Omental fat pad (tissue), 4 donors: ENCODE measurements around the gene HTATSF1. TPM values are rescaled to one million over a fixed set of nuclear protein-coding genes. Genes with fewer than 3 reads are reported as not detected.

Experiments
- ATAC-seq: fragments of 150-250 bp; one replicate; pipeline ENCODE4 v1.9.1; 2016; ENCODE audit warnings: mild to moderate bottlenecking, moderate library complexity; ENCODE audit not compliant: low FRiP score
- DNase-seq: peaks from one replicate; pipeline ENCODE4 v3.0.0-alpha.2; 2019; ENCODE audit warnings: low spot score
- total RNA-seq, 4 donors: library from RNA; depleted of rRNA; stranded (reverse); fragments of >200 nt; gene quantifications; one replicate each; pipeline ENCODE4 v1.1.0, GENCODE V29; 2016
- TF ChIP-seq, protein P1 (sequence below), 3 donors: fragments of 450-650 bp; IDR thresholded peaks; one replicate each; pipeline ENCODE4 v1.5.1; 2016 to 2017; ENCODE audit warnings: antibody characterized with exemption in 3 of 3, mild to moderate bottlenecking in 3 of 3, moderate library complexity in 2 of 3

Gene HTATSF1
- total RNA-seq, 4 donors from 2014 or later, result 42.6 to 55.7 (median 49.2) TPM

DNA sequence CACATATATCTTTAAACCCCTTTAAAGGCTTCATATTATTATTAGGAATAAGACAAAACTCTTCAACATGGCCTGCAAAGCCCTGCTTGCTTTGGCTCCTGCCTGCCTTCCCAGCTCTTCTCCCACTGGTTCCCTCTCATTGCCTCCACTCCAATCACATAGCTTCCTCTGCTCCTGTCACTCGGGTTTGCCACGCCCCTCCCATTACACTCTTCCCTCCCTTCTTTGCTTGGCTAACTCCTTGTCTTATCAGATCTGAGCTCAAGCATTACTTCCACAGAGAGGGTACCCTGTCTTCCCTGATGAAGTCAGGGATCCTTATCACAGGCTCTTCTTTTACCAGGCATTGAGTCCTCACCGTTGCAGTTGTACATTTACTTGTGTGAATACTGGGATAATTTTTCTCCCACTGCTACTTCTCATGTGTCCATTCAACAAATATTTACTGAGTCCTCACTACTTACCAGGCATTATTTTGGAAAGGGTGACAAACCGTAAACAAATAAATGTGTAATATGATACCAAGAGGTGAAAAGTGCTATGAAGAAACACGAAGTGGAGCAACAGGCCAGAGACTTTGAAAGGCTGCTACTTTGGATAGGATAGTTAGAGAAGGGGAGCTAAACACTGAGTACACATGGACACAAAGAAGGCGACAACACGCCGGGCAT, 31.4 kb downstream of the HTATSF1 start:
- DNase-seq (no peak), ATAC-seq (no peak)
- TF ChIP-seq, protein P1, sequence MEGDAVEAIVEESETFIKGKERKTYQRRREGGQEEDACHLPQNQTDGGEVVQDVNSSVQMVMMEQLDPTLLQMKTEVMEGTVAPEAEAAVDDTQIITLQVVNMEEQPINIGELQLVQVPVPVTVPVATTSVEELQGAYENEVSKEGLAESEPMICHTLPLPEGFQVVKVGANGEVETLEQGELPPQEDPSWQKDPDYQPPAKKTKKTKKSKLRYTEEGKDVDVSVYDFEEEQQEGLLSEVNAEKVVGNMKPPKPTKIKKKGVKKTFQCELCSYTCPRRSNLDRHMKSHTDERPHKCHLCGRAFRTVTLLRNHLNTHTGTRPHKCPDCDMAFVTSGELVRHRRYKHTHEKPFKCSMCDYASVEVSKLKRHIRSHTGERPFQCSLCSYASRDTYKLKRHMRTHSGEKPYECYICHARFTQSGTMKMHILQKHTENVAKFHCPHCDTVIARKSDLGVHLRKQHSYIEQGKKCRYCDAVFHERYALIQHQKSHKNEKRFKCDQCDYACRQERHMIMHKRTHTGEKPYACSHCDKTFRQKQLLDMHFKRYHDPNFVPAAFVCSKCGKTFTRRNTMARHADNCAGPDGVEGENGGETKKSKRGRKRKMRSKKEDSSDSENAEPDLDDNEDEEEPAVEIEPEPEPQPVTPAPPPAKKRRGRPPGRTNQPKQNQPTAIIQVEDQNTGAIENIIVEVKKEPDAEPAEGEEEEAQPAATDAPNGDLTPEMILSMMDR (IDR thresholded peaks at IDR 0.05), result no peak

DNA sequence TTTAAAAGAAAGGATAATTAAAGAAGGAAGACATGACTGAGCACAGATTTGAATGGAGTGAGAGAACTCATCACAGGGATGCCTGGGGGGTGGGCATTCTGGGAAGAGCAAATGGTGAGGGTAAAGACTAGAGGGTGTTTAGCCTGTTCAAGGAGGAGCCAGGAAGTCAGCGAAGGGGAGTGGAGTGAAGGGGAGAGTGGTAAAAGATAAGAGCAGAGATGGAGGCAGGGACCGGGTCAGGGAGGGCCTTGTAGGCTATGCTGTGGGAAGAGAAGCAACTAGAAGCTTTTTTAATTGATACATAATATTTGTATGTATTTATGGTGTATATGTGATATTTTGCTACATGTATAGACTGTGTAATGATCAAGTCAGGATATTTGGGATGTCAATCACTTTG, 32.4 kb downstream of the HTATSF1 start:
- ATAC-seq (no peak), DNase-seq (no peak)
- TF ChIP-seq, protein P1 (IDR thresholded peaks at IDR 0.05), result no peak

DNA sequence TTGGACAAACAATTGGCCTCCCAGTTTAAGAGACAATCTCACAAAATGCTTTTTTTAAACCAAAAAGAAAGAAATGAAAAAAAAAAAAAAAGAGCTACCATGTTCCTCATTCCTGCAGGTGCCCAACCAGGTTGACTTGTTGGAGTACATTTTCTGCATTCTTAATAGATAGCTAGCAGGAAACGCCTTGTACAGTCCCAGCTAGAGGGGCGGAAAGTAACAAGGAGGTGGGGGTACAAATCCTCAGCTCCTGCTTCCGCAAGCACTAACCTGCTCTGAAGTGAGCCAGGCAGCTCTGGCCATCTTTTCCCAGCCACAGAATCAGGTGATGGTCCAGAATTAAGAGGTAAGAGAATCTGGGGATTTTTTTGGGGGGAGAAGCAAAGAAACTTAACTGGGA, 34.6 kb downstream of the HTATSF1 start, which contains the start of gene VGLL1:
Gene VGLL1, plus strand, starts transcription at position 265 of the 400 bp plus-strand sequence. CDS start 3,806 bp downstream, outside the sequence.
- TF ChIP-seq, protein P1 (IDR thresholded peaks at IDR 0.05), result no peak
- ATAC-seq (no peak), DNase-seq (no peak)

DNA sequence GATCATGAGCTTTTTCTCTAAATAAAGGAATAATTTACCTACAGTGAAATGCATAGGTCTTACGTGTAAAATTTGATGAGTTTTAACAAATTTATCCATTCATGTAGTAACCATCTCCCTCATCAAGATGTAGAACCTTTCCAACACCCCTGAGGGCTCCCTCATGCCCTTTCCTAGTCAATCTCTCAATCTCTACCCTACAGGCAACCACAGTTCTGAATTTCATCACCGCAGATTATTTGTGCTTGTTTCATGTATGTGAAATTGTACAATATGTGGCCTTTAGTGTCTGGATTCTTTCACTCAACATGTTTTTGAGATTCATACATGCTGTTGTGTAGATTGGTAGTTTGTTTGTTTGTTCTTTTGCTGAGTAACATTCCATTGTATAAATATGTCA, 36.7 kb downstream of the HTATSF1 start:
- DNase-seq (no peak), ATAC-seq (no peak)
- TF ChIP-seq, protein P1 (IDR thresholded peaks at IDR 0.05), result no peak

DNA sequence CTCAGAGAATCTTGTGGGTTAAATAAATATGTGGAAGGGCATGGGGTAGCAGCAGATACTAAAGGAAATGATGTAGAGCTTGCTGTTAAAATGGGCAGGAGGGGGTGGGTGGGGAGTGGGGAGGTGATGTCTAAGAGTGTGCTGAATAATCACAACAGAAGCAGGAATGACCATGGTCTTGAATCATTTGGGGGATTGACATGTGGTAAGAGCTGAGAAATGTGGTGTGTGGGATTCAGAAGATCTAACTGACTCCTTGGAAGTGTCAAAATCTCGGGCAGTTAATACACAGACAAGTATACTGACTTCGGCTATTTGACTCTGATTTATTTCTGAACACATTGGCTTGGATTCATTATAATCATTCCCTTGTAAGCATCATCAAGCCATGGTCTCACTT, 41.4 kb downstream of the HTATSF1 start:
- ATAC-seq (no peak), DNase-seq (no peak)
- TF ChIP-seq, protein P1 (IDR thresholded peaks at IDR 0.05), result no peak

DNA sequence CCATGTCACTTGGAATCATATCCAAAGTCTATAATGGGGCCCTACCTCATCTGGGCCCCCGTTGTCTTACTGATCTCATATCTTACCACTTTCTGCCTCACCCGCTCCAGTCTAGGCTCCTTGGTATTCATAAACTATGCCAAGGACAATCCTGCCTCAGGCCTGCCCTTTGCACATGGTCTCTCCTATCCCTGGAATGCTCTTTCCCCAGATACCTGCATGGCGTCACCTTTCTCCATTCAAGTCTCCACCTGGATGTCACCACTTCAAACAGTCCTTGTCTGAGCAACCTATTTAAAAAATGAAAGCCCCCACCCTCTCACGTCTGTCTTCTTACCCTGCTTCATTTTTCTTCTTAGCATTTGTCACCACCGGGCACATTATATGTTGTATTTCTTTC, 42.8 kb downstream of the HTATSF1 start:
- DNase-seq (no peak), ATAC-seq (no peak)
- TF ChIP-seq, protein P1 (IDR thresholded peaks at IDR 0.05), result no peak

DNA sequence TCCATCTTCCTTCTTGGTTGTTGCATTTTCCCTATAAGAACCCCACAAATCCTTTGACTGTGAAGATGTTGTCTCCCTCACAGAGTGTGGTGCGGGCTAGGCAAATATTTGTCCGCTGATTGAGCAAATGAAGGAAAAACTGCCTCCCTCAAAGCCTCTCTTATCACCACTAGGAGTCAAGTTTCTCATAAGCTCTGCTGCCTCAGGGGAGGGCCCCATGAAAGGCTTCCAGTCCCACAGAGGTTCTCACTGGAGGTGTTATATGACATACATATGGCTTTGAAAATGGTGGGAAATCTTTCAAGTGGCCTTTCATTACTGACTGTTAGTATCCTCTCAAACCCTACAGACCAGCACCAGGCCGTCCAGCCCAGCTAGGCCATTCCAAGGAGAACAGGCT, 43.9 kb downstream of the HTATSF1 start:
- TF ChIP-seq, protein P1 (IDR thresholded peaks at IDR 0.05), result no peak

More for the DNA sequence above, 43.9 kb downstream of the HTATSF1 start:
- no peak for DNase-seq
- ATAC-seq, result no peak
